Measurements from ENCODE around the gene WDR3. TPM values are rescaled to one million over a fixed set of nuclear protein-coding genes. Genes with fewer than 3 reads are reported as not detected.

WDR3 gene
- total RNA-seq, 1 experiment from 2014 or later: 70.5 TPM

GRCh38 chr1:117902944-117903343, 26.6 kb upstream of the WDR3 start:
- no peaks in the 10 kb centered on the region for H3K9me3 ChIP-seq (ENCODE audit: control insufficient read depth in 1 of 2, insufficient read depth in 1 of 2, low read depth in 1 of 2, low read length in 2 of 2)
- no peaks in the 10 kb centered on the region for H3K4me1 ChIP-seq (ENCODE audit: control insufficient read depth in 1 of 2, insufficient read depth in 2 of 2, low read length in 2 of 2)
- no peak overlapping the region for H3K27ac ChIP-seq (ENCODE audit: low read depth, low read length)
- ChIA-PET CTCF (no interaction called here), POLR2A (no interaction called here), RAD21 (ENCODE audit: low non-redundant PET in 1 of 2, low total read pairs in 2 of 2, uncharacterized antibody in 2 of 2, unreplicated experiment in 2 of 2) (no interaction called here)
- DNase-seq (ENCODE audit: low read depth, low spot score): no peak
- no peak overlapping the region for H3K4me3 ChIP-seq (replicated peaks in 1 of 2; ENCODE audit: low read depth in 1 of 2, low read length in 2 of 2)
- H3K9ac ChIP-seq (ENCODE audit: low read length): no peak overlapping the region
- no peaks in the 10 kb centered on the region for H3K9me2 ChIP-seq (ENCODE audit: insufficient read depth)
- H3K79me2 ChIP-seq (ENCODE audit: insufficient read depth, low read length): no peaks in the 10 kb centered on the region
- H2AFZ ChIP-seq (ENCODE audit: low read depth, low read length, poor library complexity, severe bottlenecking): no peak overlapping the region
- peaks cover 4 to 12% of the 10 kb centered on the region in 2 experiments; a peak in 3 of 4 replicates for H3K36me3 ChIP-seq (ENCODE audit: control insufficient read depth in 1 of 2, insufficient read depth in 2 of 2, low read length in 2 of 2)
- TF ChIP-seq EGR1 (IDR thresholded peaks at IDR 0.05; ENCODE audit: low read depth): no peak
- TF ChIP-seq ELF1 (IDR thresholded peaks at IDR 0.05; ENCODE audit: borderline replicate concordance, low read depth): no peak
- no peak for TF ChIP-seq JUND (IDR thresholded peaks at IDR 0.05)
- no peak for TF ChIP-seq POLR2A (IDR thresholded peaks at IDR 0.05; ENCODE audit: borderline replicate concordance, extremely low read depth, insufficient read depth, insufficient read length)
- TF ChIP-seq CTCF (IDR thresholded peaks at IDR 0.05 in 2 of 3, conservative IDR thresholded peaks at IDR 0.05 in 1 of 3; ENCODE audit: borderline replicate concordance in 1 of 3, insufficient read depth in 1 of 3, low read depth in 2 of 3, low read length in 2 of 3): no peak
- H4K20me1 ChIP-seq (ENCODE audit: insufficient read depth): no peaks in the 10 kb centered on the region
- BruUV-seq (replicated peaks): no TSS peak
- no peaks in the 10 kb centered on the region for H3K27me3 ChIP-seq (ENCODE audit: insufficient read depth, low read length)
- H3K4me2 ChIP-seq (ENCODE audit: low read length): no peak overlapping the region
- no peak for ATAC-seq
- intact Hi-C loops (cut with micrococcal nuclease): no loop called here

- intact Hi-C loops (cut with micrococcal nuclease): no loop called here
- no peak for DNase-seq (ENCODE audit: low read depth, low spot score)
- no peak overlapping the region for H3K4me2 ChIP-seq (ENCODE audit: low read length)
- H2AFZ ChIP-seq (ENCODE audit: low read depth, low read length, poor library complexity, severe bottlenecking): no peak overlapping the region
- no peaks in the 10 kb centered on the region for H3K4me1 ChIP-seq (ENCODE audit: control insufficient read depth in 1 of 2, insufficient read depth in 2 of 2, low read length in 2 of 2)
- H3K9me3 ChIP-seq (ENCODE audit: control insufficient read depth in 1 of 2, insufficient read depth in 1 of 2, low read depth in 1 of 2, low read length in 2 of 2): no peaks in the 10 kb centered on the region
- H3K27ac ChIP-seq (ENCODE audit: low read depth, low read length): no peak overlapping the region
- peaks cover 4 to 8% of the 10 kb centered on the region in 2 experiments; a peak in 3 of 4 replicates for H3K36me3 ChIP-seq (ENCODE audit: control insufficient read depth in 1 of 2, insufficient read depth in 2 of 2, low read length in 2 of 2)
- H3K9ac ChIP-seq (ENCODE audit: low read length): no peak overlapping the region
- BruUV-seq (replicated peaks): no TSS peak
- RAD21 ChIA-PET (ENCODE audit: low non-redundant PET in 1 of 2, low total read pairs in 2 of 2, uncharacterized antibody in 2 of 2, unreplicated experiment in 2 of 2): no interaction called here
- CTCF ChIA-PET: no interaction called here
- ATAC-seq: no peak
- H3K9me2 ChIP-seq (ENCODE audit: insufficient read depth): no peaks in the 10 kb centered on the region
- H3K4me3 ChIP-seq (replicated peaks in 1 of 2; ENCODE audit: low read depth in 1 of 2, low read length in 2 of 2): no peak overlapping the region
- H3K27me3 ChIP-seq (ENCODE audit: insufficient read depth, low read length): no peaks in the 10 kb centered on the region
- no peaks in the 10 kb centered on the region for H4K20me1 ChIP-seq (ENCODE audit: insufficient read depth)
- POLR2A ChIA-PET: no interaction called here
- no peak for TF ChIP-seq ELF1 (IDR thresholded peaks at IDR 0.05; ENCODE audit: borderline replicate concordance, low read depth)
- TF ChIP-seq SIN3A (IDR thresholded peaks at IDR 0.05; ENCODE audit: low read depth): no peak
- no peak for TF ChIP-seq ZBTB33 (IDR thresholded peaks at IDR 0.05; ENCODE audit: extremely low read depth, insufficient replicate concordance, low read length)
- no peaks in the 10 kb centered on the region for H3K79me2 ChIP-seq (ENCODE audit: insufficient read depth, low read length)
Measured at GRCh38 chr1:117904485-117904884, 25.1 kb upstream of the WDR3 start.
